HG03575 (cell line): Measurements from ENCODE around the gene TFCP2.
"Not testable (repeated sequence)": the region's sequence is repeated elsewhere in the genome, so short reads cannot be mapped to it uniquely, and the experiment has no call there.

Source experiments
- ATAC-seq: cut with Tn5 transposase; IDR thresholded peaks from one replicate; pipeline ENCODE4 v1.9.1; 2021; ENCODE audit not compliant: unreplicated experiment, insufficient number of reproducible peaks, low FRiP score; ENCODE audit errors: extremely low read depth

Gene TFCP2

GRCh38 chr12:51172515-51173431, at the start of gene TFCP2:
TFCP2 (minus strand) TSS chr12:51173135; CDS start chr12:51172422, 713 bp downstream.
- ATAC-seq: peak; percentile 48

- ATAC-seq: no peak
Observed at GRCh38 chr12:51222461-51222860, 49.5 kb upstream of the TFCP2 start.

DNA sequence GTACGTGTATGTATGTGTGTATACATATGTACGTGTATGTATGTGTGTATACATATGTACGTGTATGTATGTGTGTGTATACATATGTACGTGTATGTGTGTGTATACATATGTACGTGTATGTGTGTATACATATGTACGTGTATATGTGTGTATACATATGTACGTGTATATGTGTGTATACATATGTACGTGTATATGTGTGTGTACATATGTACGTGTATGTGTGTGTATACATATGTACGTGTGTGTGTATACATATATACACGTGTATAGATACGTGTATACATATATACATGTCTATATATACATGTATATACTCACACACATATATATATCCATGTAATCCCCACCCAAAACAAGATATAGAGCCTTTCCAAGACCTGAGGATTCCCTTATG, 46.9 kb upstream of the TFCP2 start:
- ATAC-seq: not testable (repeated sequence)

GRCh38 chr12:51219322-51219721, 46.4 kb upstream of the TFCP2 start:
- ATAC-seq: no peak

- no peak for ATAC-seq
Observed at GRCh38 chr12:51218607-51219161, 45.7 kb upstream of the TFCP2 start.

DNA sequence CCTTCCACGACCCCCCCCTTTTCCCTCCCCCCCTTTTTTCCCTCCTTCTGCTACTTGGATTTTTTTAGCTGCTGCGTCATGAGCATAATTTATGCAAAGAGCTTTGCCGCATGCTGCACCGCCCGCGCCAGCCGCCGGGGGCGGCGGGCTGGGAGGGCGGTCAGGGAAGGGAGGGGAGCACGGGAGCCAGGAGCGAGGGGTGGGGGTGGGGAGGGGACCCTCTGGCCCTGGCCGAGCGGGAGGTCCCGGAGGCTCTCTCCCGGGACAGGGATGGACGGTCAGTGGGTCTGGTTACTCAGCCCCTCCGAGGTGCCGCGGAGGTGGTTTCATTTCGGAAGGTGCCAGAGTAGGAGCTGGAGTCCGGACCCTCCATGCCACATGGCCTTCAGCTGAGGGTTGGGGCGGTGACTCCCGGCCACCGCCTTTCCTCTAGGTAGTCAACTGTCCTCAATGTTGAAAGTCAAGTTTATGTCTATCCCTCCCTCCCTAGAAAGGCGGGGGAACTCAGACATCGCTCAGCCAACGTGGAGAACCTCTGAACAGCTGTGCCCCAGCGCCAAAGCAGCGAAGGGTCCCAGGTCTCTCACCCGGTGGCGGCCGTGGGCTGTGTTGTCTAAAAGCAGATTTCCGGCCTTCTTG, 45.2 kb upstream of the TFCP2 start, which contains the start of gene POU6F1:
TSS of gene POU6F1 (minus strand) at position 95 of the 639 bp plus-strand sequence. CDS start 11,226 bp downstream, outside the sequence.
- ATAC-seq: no peak

DNA sequence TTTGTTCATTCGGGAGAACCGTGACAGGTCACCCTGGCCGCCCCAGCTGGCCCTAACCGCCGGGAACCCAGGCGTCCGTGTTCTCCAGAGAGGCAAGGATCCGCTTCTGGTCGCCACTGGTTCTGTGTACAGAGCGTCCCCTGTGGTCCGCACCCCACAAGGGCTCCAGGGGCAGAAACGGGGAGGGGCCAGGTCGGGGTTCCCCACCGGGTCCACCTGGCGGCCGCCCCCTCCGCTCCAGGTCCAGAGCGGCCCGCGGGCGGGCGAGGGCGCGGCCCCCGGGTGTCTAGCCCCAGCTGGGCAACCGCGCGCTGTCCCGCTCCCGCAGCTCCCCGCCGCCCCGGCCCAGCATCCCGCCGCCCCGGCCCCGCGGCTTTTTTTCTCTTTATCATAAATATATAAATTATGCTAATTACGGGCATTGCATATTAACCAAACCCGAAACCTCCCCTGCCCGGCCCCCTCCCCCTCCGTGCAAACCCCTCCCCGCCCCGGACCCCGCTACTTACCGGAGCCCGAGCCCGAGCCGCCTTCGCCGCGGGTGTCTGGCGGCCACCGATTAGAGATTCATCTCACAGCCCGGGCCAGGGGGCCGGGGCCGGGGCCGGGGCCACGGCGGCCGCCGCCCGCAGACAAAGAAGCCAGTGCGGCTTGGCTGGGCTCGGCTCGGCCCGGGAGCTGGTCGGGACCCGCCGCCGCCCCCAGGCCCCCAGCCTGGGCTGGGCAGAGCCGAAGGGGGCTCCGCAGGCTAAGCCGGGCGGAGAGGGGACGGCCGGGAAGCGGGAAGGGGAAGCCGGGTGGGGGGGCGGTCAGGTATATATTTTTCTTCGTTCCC, 44.4 kb upstream of the TFCP2 start:
- no peak for ATAC-seq

GRCh38 chr12:51216642-51217041, 43.7 kb upstream of the TFCP2 start:
- no peak for ATAC-seq

DNA sequence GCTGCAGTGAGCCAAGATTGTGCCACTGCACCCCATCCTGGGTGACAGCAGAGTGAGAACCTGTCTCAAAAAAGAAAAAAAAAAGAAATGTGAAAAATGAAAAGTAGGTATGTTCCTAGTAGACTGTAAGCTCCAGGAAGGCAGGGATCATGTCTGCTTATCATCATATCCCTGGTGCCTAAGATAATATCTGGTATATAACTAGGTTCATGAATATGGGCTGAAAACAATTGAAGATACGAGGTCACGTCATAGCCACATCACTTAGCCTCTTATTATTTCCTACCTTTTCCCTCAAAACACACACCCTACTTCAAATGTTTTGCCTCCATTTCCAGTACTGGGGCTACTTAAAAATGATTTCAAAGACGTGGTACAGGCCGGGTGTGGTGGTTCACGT, 42.0 kb upstream of the TFCP2 start:
- ATAC-seq: no peak

- no peak for ATAC-seq
Observed at GRCh38 chr12:51210690-51211395, 37.9 kb upstream of the TFCP2 start.

- ATAC-seq: no peak
Observed at GRCh38 chr12:51209259-51209658, 36.3 kb upstream of the TFCP2 start.

- ATAC-seq: no peak
Observed at GRCh38 chr12:51208016-51208660, 35.2 kb upstream of the TFCP2 start.

- no peak for ATAC-seq
Observed at GRCh38 chr12:51205350-51205749, 32.4 kb upstream of the TFCP2 start.

GRCh38 chr12:51202718-51203117, 29.8 kb upstream of the TFCP2 start:
- no peak for ATAC-seq

- ATAC-seq: no peak
Observed at GRCh38 chr12:51200806-51201205, 27.9 kb upstream of the TFCP2 start.

DNA sequence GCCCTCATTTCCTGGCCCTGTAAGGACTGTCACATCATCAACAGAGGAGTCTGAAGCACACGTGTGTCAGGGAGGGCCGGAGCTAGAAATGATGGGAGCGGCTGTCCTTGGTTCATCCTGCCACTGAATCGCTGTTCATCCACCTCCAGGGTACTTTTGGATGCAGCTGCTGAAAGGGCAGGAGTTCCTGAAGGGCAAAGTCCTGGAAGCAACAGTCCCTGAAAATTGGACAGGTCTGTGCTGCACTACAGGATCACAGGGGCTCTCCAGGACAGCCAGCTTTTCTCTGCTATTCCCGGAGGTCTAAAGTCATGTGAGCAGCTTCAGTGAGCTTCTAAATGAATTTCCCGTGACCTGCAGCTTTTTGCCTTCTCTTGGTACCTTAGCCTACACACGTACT, 27.2 kb upstream of the TFCP2 start:
- ATAC-seq: no peak

DNA sequence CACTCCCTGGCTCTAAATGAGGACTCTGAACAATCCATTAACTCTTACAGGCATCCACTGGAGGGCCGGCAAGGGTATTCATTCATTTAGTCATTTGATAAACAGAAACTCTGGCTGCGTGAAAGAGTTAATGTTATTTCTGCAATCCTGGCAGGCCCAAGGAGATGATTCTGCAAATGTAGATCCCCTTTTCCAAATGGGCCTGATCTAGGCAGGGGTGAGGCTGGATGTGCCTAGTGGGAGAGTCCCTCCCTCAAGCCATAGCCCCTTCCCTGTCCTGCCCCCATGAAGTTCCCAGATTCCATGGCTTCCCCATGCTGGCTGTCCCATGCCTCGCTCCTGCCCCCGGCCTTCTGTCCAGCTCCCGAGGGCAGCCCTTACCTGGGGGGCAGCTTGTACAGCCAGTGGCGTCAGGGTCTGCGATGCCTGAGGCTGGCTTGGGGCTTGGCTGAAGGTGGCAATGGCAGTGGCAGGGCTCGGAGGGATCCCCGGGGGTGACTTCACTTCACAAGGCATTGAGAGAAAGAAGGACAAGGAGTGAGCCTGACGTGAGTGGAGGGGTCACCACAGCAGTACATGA, 26.5 kb upstream of the TFCP2 start:
- no peak for ATAC-seq
